ENCODE results near the gene ATMIN. TPM values are rescaled to one million over a fixed set of nuclear protein-coding genes. Genes with fewer than 3 reads are reported as not detected.

ATMIN gene
- total RNA-seq, 2 donors from 2014 or later = 25.5 to 34.4 TPM

DNA sequence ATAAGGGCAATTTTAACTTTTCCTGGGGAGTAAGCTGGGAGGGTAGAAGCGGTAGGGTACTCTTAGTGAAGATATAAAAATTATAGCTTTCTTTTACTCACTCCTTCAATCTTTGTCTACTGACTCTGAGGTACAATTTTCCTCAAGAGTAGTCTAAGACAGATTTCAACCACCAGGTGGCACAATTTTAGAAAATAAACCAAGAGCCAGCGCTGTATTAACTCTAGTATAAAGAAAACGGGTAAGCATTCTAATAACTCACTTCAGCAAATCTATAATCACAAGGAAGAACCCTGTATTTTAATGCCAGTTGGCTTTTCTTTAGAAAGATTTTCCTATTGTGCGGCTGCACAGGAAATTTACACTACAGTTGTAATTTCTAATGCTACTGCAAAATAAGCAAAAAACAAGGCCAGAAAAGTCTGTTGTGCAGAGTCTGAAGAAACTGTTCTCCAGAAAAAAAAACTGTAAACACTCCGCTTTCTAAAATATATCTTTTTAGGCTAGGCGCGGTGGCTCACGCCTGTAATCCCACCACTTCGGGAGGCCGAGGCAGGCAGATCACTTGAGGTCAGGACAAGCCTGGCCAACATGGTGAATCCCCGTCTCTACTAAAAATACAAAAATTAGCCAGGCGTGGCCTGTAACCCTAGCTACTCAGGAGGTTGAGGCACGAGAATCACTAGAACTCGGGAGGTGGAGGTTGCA lies 30.8 kb upstream of the ATMIN start:
- intact Hi-C loops (cut with DNase I, micrococcal nuclease) = no loop called here
- ATAC-seq (no peak), DNase-seq (peak in 1 of 2 donors; percentile 34)

DNA sequence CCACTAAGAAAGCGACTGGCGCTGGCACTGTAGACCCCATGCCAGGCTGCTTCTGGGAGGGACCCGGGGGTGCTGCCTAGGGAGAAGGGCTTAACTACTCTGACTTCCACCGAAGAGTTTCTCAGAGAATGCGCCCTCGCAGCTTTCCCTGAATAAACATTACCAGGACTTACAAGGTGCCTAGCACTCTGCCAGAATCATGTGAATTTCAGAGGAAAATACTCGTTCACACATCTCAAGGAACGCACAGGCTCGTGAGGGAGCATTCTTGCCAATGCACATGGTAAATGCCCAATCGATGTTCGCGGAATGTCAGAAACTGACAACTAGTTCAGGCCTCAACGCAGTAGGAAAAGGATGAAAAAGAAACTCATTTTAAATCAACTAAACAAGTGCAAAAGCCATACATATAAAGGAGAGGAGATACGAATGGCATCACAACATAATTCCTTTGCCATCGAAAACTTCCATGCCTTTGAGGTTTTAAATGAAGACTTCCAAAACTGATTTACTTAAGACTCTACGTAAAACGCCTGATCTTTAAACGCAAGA lies 30.0 kb upstream of the ATMIN start:
- no peak for ATAC-seq
- intact Hi-C loops (cut with DNase I, micrococcal nuclease) = no loop called here
- peak in 1 of 2 donors; percentile 27 for DNase-seq

DNA sequence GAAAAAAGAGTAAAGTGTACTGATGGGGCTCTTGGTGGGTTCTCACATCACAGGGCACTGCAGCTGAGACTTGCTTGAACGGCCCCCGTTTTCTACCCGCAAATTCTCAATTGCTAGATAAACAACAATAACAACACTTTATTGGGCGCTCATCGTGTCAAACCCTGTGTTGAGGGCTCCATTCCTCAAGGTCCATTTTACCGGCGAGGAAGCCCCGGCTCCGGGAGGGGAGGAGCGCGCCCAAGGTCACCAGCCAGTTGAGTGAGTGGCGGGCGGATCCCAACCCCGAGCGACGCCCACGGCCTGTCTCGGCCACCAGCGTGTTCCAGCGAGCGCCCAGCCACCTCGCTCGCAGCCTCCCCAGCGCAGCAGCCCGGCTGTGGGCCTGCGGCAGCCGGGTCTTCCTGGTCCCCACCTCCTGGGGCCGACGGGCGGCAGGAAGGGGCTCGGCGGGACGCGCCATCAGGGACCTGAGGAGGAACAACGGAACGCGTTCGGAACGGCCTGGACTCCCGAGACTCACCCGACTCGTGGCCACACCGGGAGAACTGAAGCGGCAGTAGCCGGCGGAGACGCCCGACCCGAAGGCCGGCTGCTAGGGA lies 29.3 kb upstream of the ATMIN start:
- intact Hi-C loops (cut with DNase I, micrococcal nuclease) = no loop called here
- DNase-seq = peak; percentile 85 to 87
- peak; percentile 65 for ATAC-seq

DNA sequence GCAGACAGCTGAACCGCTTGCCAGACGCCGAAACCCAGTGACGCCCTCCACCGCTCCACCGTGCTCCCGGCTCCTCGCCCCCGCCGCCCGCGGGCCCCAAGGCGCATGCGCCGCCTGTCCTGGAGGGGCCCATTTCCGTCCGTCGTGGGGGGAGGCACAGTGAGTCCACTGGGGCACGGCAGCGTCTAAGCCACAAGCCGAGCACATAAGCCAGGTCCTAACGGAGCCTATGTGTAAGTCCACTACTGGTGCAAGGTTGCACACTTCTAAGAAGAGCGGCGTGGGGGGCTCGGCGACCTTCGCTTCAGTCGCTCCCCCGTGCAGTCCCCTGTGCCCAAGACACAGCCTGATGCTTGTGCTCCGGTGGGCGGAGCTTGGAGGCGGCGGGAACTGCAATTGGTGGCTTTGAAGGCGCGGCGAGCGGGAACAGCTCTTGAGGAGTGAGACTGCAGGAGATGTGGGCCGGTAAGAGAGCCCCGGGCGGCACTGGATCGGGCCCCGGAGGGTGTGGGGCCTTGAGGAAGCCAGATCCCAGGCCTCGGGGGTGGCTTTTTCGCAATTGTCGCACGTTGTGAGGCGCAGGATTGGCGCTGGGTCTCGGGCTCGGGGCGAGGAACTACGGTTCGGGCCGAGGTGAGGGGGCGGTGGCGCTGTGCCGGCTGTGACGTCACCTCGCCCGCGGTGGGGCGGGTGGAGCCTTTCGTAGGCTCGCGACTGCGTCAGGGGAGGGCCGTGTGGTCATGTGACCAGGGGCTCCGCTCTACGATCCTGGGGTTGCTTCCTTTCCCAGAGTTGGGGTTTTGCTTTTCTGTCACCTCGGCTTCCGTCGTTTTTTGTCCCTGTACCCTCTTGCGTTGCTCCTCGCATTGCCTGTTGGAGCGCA lies 28.6 kb upstream of the ATMIN start, which contains the start of the genes CENPN and CMC2:
Gene CENPN, plus strand, starts transcription at position 402 of the 883 bp plus-strand sequence. CDS start 4,726 bp downstream, outside the sequence.
Gene CMC2, minus strand, starts transcription at position 73 of the 883 bp plus-strand sequence. CDS start 9,491 bp downstream, outside the sequence.
- ATAC-seq = peak; percentile 88
- intact Hi-C loops (cut with DNase I, micrococcal nuclease) = no loop called here

DNA sequence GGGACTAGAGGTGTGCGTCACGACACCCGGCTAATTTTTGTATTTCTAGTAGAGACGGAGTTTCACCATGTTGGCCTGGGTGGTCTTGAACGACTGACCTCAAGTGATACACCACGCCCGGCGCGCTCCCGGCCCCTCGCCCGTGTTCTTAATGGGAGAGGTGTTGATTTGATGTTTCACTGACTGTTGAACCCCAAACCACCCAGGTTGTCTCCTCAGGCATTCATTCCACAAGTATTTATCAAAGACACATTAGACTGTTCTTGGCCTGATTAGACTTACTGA lies 27.2 kb upstream of the ATMIN start:
- peak; percentile 31 to 44 for DNase-seq
- intact Hi-C loops (cut with DNase I, micrococcal nuclease) = no loop called here

More for the DNA sequence above, 28.6 kb upstream of the ATMIN start, which contains the start of the genes CENPN and CMC2:
- DNase-seq = peak; percentile 99

DNA sequence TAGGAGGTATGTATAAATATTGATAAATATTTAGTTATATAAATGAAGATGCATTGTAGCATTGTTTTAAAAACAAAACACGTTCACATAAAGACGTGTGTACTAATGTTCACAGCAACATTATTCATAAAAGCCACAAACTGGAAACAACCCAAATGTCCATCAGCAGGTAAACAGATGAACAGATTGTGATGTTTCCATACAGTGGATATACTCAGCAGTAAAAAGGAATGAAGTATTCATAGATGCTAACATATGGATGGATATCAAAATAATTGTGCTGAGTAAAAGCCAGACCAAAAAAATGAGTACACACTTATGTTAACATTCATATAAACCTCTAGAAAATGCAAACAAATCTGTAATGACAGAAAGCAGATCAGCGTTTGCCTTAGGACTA lies 22.7 kb upstream of the ATMIN start:
- intact Hi-C loops (cut with DNase I, micrococcal nuclease) = no loop called here
- DNase-seq (no peak), ATAC-seq (no peak)

More for the DNA sequence above, 27.2 kb upstream of the ATMIN start:
- no peak for ATAC-seq

DNA sequence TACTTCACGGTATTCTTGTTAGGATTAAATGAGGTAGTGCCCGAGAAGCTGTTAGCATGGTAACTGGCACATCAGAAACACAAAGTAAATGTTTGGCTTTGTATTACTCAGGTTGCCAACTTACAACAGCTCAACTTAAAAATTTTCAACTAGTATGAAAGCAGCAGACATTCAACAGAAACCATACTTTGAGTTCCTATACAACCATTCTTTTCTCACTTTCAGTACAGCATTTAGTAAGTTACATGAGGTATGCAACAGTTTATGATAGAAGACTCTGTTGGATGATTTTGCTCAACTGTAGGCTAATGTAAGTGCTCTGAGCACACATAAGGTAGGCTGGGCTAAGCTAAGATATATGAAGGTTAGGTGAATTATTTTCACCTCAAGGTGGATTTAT lies 21.0 kb upstream of the ATMIN start:
- DNase-seq (no peak), ATAC-seq (no peak)
- intact Hi-C loops (cut with DNase I, micrococcal nuclease) = no loop called here

DNA sequence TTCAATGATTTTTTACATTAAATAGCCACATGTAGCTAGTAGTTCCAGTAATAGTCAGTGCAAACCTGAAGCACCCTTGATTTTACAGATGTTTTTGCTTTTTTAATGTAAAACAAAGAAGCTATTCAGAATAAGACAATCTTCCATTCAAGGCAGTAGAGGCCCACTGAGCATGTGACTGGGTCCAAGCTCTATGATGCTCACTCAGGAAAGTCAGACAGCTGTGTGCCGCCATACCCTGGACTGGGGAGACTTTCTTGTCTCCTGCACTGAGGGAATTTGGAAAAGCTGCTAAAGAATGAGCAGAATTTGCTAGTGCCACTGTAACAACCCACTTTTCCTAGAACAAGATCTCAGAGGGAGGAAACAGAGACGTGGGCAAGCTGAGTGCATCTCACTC lies 17.1 kb upstream of the ATMIN start:
- intact Hi-C loops (cut with DNase I, micrococcal nuclease) = no loop called here
- no peak for ATAC-seq
- no peak for DNase-seq

DNA sequence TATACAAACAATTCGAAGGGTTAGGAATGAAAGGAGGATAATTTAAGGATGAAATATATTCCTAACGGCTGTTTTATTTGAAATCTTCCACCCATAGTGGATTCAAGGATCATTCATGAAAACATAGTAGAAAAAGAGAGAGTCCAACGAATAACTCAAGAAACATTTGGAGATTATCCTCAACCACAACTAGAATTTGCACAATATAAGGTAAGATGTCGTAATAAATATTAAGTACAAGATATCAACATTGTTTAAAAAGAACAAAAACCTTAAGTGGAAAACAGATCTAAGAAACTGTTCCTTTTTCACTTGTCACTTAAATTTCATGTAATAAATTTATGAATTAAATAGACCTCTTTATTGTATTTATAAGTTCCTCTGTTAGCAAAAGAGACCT lies 9.2 kb upstream of the ATMIN start:
- ATAC-seq = no peak
- intact Hi-C loops (cut with DNase I, micrococcal nuclease) = no loop called here
- DNase-seq = no peak

DNA sequence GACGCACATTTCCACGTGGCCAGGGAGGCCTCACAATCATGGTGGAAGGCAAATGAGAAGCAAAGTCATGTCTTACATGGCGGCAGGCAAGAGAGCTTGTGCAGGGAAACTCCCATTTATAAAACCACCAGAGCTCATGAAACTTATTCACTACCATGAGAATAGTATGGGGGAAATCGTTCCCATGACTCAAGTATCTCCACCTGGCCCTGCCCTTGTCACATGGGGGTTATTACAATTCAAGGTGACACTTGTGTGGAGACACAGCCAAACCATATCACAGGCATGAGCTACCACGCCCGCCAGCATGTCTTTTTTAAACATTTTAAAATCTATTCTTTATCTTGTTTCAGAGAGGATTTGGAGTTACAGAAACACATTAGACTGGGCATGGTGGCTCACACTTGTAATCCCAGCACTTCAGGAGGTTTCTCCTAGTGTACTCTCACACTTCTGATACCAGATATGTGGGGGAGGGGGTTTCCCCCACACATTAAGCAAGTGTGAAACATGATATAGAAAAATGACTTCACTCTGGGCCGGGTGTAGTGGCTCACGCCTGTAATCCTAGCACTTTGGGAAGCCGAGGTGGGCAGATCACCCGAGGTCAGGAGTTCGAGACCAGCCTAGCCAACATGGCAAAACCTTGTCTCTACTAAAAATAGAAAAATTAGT lies 5.6 kb upstream of the ATMIN start:
- DNase-seq (no peak), ATAC-seq (no peak)
- intact Hi-C loops (cut with DNase I, micrococcal nuclease) = no loop called here

DNA sequence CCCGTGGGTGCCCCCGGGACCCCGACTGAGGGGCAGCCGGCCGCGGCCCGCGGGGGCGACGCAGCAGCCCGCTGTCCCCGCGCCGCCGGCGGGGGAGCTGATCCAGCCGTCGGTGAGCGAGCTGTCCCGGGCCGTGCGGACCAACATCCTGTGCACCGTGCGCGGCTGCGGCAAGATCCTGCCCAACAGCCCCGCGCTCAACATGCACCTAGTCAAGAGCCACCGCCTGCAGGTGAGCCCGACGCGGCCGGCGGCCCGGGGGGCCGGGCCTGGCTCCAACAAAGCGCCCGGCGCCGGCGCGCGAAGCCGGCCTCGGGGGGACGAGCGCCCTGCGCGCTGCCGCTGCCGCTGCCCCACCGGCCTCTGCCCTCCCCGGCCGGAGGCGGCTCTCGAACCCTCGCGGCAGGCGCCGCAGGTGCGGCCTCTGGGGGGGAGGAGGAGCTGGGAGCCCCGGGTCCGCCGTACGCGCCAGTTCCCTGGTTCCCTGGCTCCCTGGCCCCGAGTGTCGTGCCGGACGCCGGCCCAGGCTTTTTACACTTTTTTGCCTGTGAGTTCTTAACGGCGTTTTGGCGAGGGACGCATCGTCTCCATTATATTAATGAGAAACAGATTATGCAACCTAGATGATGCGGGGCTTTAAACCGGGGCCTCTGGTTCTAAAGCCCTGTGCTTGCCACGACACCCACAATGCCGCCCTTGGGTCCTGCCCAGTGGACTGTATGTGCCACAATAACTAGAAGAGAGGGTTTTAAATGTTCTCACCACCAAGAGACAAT lies 521 bp downstream of the ATMIN start:
- intact Hi-C loops (cut with DNase I, micrococcal nuclease) = no loop called here
- peak; percentile 28 to 57 for DNase-seq

DNA sequence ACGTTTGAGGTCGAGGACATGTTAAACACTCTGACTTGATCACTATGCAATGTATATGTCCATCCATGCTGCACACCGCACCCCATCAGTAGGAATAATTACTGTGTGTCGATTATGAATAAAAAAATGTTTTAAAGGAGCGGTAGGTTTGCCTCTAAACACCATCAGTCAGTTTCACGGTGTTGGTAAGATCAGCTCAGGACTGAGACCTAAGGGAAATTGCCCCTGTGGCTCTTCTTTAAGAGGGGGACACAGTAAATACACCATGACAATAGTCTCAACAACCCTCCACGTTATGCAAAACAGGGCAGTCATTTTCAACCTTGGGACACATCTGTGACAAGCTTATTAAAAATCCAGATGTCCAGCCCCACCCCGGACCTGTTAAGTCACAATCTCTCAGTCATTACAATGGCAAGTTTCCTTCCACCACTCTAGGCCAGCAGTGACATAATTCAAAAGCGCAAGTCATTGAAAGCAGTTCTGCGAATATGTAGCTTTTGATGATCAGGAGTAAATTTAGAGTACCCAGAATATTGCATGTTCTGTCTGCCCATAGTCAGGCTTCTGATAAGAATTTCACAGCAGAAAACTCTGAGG lies 1.2 kb downstream of the ATMIN start:
- ATAC-seq (peak; percentile 21), DNase-seq (peak in 1 of 2 donors; percentile 8)
- intact Hi-C loops (cut with DNase I, micrococcal nuclease) = no loop called here

More for the DNA sequence above, 521 bp downstream of the ATMIN start:
- peak; percentile 50 for ATAC-seq

DNA sequence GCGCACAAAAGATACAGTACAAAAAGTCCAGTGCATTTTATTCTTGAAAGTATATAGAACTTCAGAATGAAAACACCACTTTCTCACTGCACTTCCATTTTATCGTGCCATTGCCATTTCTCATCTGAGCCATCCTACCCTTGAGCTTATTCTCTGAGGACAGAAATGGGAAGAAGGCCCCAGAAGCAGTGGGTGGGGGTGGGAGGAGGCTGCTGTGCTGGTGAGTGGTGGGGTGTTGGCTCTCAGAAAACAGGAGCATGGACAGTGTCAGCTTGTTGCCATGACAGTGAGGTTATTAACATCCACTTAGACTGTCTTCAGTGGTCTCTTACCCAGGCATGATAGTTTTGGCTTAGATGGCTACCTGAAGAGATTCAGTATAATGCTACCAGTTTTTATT lies 4.5 kb downstream of the ATMIN start:
- DNase-seq (no peak), ATAC-seq (no peak)
- intact Hi-C loops (cut with DNase I, micrococcal nuclease) = no loop called here

DNA sequence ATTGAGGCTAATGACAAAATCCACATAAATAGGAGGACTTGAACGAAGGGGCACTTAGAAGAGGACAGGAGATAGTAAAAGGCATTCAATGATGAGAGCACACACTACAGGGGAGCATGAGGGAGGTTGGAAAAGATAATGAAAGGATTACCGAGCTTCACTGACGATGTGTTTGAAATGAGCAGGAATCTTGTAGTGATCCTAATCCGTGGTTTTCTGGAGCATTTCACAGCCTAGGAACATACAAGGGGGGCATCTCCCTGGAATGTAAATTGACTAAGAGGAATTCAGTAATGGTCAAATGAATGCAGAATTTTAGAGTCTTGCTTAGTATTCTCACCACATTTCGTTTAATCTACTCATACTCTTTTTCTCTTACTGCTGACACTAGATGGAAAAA lies 5.2 kb downstream of the ATMIN start:
- intact Hi-C loops (cut with DNase I, micrococcal nuclease) = no loop called here
- no peak for DNase-seq
- no peak for ATAC-seq

DNA sequence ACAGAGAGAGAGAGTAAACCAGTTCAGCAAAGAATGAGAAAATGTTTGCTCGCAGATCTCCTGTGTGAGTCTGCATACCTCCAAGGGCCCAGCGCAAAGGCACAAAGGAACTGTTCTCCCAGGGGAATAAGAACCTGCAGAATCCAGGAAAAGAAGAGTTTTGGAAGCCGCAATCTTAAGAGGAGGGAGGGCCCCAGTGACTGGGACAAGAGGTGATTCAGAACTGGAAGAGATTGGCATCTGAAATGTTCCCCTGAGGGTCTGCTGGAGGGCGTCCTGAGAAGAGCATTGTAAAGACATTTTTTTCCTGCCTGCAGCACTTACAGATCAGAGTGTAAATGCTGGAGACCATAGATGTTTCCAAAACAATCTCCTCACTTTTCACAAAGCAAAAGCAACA lies 6.1 kb downstream of the ATMIN start:
- intact Hi-C loops (cut with DNase I, micrococcal nuclease) = no loop called here
- no peak for ATAC-seq
- DNase-seq = no peak

DNA sequence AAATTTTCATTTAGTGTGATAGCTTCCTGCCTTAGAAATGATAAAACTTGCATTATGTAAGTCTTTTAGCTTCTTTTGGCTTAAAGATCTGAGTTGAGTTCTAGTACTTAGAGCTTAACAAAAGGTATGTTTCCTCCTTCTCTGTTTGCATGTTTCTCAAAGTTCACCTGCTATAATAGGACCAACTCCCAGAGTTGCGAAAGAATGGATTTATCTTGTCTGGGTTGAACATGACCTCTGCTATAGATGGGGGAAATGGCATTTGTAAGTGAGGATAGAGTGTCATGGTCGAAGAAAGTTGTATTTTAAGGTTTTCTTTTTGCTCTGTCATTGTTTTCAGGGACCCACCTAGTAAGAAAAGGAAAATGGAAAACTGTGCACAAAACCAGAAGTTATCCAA lies 7.2 kb downstream of the ATMIN start:
- ATAC-seq (no peak), DNase-seq (no peak)
- intact Hi-C loops (cut with DNase I, micrococcal nuclease) = no loop called here

DNA sequence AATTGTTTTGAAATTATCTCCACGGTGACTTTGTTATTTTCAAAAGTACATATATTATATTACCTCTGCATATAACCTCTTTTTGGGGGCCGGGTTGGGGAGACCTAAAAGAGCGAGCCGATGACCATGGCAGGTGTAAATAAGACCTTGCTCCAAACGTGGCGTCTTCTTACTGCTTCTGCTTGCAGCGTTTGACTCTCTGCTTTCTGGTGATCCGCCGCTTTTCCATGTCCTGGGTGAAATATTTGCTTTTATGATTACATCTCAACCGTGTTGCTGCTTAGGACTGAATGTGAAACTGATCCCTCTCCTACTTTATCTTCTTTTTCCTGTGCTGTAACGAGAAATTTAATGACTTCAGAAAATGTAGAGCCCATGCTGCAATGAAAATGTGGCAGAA lies 18.1 kb downstream of the ATMIN start:
- DNase-seq (no peak), ATAC-seq (no peak)
- intact Hi-C loops (cut with DNase I, micrococcal nuclease) = no loop called here

Data from left colon (tissue), 2 donors.